Stimulated activated memory B cell treated with anti-CD40 and anti-IgM and Interleukin-4, amounts not matched to agents 10 μg/mL and 1 μg/mL and 100 μg/mL, for 72 hours (primary cell): ENCODE data around the gene ALPK3.
"Not testable (repeated sequence)": the region's sequence is repeated elsewhere in the genome, so short reads cannot be mapped to it uniquely, and the experiment has no call there.

ENCODE experiments used
- ATAC-seq: fragments of 150-1000 bp; cut with Tn5 transposase; 2 replicates; pipeline ENCODE4 v1.10.0; 2021
- H3K27ac Mint-ChIP-seq: one replicate; pipeline ENCODE4 v1.8.0; 2022; ENCODE audit warnings: mild to moderate bottlenecking, mixed read lengths
- H3K27me3 Mint-ChIP-seq: one replicate; pipeline ENCODE4 v1.8.0; 2022; ENCODE audit warnings: mixed read lengths
- H3K36me3 Mint-ChIP-seq: one replicate; pipeline ENCODE4 v1.8.0; 2022; ENCODE audit warnings: mixed read lengths
- H3K4me1 Mint-ChIP-seq: one replicate; pipeline ENCODE4 v1.8.0; 2022; ENCODE audit warnings: mixed read lengths
- H3K4me3 Mint-ChIP-seq: one replicate; pipeline ENCODE4 v1.8.0; 2022; ENCODE audit warnings: mild to moderate bottlenecking, moderate library complexity, mixed read lengths
- H3K9me3 Mint-ChIP-seq: one replicate; pipeline ENCODE4 v1.8.0; 2022; ENCODE audit warnings: mixed read lengths

The ALPK3 gene

DNA sequence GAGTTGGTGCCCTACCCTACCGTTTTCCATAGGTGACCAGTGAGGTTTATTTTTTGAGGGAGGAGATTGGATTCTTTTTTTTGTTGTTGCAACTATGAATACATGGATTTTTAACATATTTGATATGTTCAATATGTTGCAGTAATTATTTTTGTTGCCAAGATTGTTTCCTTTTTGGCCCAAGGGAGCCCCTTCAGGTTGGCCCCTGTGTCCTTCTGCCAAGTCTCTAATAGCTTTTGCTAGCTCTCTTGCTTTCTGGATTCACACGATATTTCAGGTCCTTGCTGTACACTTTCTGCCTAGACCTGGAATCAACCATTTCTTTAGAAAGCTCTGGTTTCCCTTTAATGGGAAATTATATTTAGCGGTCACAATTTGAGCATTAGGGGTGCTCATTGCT is 44.6 kb downstream of the ALPK3 start:
- H3K4me1 Mint-ChIP-seq = no peaks in the 10 kb centered on the region
- H3K27me3 Mint-ChIP-seq = no peaks in the 10 kb centered on the region
- H3K4me3 Mint-ChIP-seq = no peak overlapping the region
- no peak overlapping the region for H3K27ac Mint-ChIP-seq
- H3K36me3 Mint-ChIP-seq = no peaks in the 10 kb centered on the region
- no peaks in the 10 kb centered on the region for H3K9me3 Mint-ChIP-seq
- ATAC-seq = no peak

DNA sequence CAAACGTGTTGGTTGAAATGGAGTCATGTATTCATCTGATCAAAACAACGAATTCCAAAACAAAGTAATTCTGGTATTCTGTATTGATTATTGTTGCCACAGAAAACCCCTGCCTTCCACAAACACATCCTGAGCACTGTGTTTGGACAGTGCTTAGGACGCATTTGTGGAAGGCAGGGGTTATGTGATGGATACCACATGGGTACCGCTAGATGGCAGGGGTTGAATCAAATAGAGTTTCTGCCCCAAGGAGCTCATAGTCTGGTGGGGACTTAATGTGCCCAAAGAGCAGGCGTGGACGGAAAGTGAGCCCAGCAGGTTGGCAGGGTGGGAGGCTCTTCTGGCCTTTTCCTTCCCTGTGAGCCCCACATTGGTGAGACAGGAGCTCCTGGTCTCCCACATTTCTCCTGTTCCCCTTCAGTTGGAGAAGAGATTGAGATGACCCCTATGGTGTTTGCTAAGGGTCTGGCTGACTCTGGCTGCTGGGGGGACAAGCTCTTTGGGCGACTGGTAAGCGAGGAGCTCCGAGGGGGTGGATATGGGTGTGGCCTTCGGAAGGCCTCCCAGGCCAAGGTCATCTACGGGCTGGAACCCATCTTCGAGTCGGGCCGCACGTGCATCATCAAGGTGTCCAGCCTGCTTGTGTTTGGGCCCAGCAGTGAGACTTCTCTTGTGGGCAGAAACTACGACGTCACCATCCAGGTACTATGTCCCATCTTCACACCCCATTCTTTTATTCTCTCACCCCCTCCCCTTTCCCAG is 45.2 kb downstream of the ALPK3 start:
- no peaks in the 10 kb centered on the region for H3K9me3 Mint-ChIP-seq
- H3K4me3 Mint-ChIP-seq = no peak overlapping the region
- H3K36me3 Mint-ChIP-seq = no peaks in the 10 kb centered on the region
- H3K4me1 Mint-ChIP-seq = no peaks in the 10 kb centered on the region
- H3K27ac Mint-ChIP-seq = no peak overlapping the region
- ATAC-seq = no peak
- no peaks in the 10 kb centered on the region for H3K27me3 Mint-ChIP-seq

DNA sequence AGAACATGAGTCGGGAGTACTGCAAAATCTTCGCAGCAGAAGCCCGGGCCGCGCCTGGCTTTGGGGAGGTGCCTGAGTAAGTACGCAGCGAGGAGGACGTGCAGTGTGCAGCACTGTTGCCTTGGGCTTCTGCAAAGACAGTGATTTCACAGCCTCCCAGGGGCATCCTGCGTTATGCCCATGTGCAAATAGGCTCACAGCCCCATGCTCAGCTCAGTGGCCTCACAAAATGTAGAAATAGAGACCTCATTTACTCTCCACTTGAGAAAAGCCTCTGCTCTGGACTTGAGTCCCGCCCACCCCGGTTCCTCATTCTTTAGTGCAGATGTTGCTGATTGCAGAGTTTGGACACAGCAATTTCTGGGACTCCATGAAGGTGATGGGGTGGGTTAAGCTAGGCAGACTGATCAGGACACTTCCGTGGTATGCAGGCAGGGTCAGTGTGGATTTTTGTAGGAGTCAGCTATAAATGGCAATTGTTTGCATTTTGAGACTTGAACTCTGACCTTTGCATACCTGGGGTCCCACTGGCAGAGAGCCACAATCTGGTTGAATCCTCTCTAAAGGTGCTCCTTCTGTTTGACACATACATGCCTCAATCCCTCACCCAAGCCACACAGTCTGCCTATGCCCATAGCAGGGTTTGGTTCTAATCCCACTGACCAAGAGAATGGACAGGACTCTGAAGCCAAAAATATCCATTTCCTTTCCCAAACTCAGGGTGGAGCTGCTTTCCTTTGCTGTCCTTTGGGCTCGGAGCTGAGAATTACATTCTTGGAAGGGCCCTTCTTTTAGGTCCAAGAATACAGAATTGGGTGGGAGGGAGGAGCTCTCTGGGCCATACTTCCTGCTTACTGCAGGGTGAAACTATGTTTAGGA is 46.6 kb downstream of the ALPK3 start:
- Mint-ChIP-seq H3K36me3 (no peaks in the 10 kb centered on the region), H3K27ac (no peak overlapping the region), H3K4me1 (no peaks in the 10 kb centered on the region), H3K27me3 (no peaks in the 10 kb centered on the region), H3K9me3 (no peaks in the 10 kb centered on the region), H3K4me3 (no peak overlapping the region)
- ATAC-seq = no peak

DNA sequence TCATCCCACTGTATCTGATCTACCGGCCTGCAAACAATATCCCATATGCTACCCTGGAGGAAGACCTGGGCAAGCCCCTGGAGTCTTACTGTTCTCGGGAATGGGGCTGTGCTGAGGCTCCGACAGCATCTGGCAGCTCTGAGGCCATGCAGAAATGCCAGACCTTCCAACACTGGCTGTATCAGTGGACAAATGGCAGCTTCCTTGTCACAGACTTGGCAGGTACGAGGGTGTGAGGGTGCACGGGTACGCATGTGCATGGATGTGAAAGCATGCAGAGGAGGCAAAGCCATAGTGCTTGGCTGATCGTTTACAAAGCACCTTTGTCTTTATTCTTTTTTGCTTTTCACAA is 47.3 kb downstream of the ALPK3 start:
- no peak overlapping the region for H3K27ac Mint-ChIP-seq
- no peaks in the 10 kb centered on the region for H3K36me3 Mint-ChIP-seq

DNA sequence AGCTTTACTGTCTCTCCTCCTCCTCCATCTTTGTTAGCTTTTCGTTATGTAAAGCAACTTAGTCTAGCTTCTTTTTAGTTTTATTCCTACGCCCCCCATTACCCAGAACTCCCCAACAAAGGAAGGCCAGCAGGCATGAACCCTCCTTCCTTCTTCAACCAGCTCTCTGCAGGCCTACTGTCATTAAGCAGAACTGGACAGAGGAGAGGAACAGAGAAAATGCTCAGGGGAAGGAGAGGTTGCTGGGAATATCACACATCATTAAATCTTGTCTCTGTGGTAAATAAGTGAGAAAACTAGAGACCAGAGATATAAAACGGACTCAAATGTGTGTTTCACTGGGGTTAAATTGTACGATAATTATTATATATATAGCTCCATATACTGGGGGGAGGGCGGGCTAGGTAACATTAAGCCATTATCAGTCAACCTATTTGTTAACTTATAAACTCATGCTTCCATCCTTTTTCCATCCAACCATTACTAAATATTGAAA is 48.0 kb downstream of the ALPK3 start:
- H3K4me1 Mint-ChIP-seq = no peaks in the 10 kb centered on the region
- H3K27me3 Mint-ChIP-seq = no peaks in the 10 kb centered on the region
- no peak overlapping the region for H3K4me3 Mint-ChIP-seq
- no peak overlapping the region for H3K27ac Mint-ChIP-seq
- no peaks in the 10 kb centered on the region for H3K36me3 Mint-ChIP-seq
- no peaks in the 10 kb centered on the region for H3K9me3 Mint-ChIP-seq
- ATAC-seq = no peak

More for the DNA sequence above, 47.3 kb downstream of the ALPK3 start:
- Mint-ChIP-seq H3K4me1 (no peaks in the 10 kb centered on the region), H3K9me3 (no peaks in the 10 kb centered on the region), H3K27me3 (no peaks in the 10 kb centered on the region), H3K4me3 (no peak overlapping the region)
- no peak for ATAC-seq

DNA sequence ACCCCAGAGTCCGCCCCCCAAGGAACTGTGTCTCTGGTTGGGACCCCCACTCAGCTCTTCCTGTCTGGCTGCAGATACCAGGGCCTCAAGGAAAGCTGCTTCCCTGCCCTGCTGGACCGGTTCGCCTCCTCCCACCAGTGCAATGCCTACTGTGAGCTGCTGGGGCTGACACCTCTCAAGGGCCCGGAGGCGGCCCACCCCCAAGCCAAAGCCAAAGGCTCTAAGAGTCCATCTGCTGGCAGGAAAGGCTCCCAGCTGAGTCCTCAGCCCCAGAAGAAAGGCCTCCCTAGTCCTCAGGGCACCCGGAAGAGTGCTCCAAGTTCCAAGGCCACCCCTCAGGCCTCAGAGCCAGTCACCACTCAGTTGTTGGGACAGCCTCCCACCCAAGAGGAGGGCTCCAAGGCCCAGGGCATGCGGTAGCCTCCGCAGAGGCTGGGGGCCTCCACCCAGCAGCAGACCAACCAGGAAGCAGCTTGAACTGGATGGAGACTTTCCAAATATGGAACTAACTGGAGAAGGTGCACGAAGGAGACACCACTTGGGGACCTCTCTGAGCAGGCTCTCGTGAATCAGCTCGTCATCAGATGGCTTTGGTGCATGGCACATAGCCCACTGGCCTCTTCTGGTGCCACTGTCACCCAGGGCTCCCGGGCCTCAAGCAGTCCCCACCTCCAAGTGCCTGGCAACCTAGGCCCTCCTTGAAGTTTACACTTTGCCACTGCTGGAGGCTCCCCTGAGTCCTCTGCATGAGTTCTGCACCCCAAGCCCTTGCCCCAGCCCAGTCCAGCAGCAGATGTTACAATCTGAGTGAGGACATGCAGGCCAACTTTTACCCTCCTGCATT is 51.1 kb downstream of the ALPK3 start:
- Mint-ChIP-seq H3K4me3 (no peak overlapping the region), H3K36me3 (no peaks in the 10 kb centered on the region), H3K9me3 (no peaks in the 10 kb centered on the region), H3K4me1 (no peaks in the 10 kb centered on the region), H3K27ac (no peak overlapping the region), H3K27me3 (no peaks in the 10 kb centered on the region)
- ATAC-seq = no peak

DNA sequence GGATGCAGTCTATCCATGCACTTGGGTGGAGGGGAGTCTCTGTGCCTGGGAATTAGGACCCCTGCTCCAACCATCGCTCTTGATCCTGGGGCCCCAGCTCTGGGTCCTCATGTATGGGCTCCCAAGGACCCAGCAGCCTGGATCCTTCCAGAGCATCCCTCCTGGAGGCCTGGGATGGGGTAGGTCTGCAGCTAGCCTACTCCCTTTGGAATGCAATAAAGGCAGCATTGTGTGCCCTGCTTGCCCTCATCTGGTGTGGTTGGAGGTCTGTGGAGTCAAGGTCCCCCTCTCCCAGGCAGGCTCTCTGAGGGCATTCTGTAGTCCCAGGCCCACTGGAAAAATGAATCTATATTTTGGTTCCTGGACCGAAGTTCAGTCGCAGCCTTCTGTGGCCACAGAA is 52.4 kb downstream of the ALPK3 start:
- no peaks in the 10 kb centered on the region for H3K9me3 Mint-ChIP-seq
- H3K4me3 Mint-ChIP-seq = no peak overlapping the region
- no peaks in the 10 kb centered on the region for H3K4me1 Mint-ChIP-seq
- no peak for ATAC-seq
- no peak overlapping the region for H3K27ac Mint-ChIP-seq
- H3K27me3 Mint-ChIP-seq = no peaks in the 10 kb centered on the region
- H3K36me3 Mint-ChIP-seq = no peaks in the 10 kb centered on the region

DNA sequence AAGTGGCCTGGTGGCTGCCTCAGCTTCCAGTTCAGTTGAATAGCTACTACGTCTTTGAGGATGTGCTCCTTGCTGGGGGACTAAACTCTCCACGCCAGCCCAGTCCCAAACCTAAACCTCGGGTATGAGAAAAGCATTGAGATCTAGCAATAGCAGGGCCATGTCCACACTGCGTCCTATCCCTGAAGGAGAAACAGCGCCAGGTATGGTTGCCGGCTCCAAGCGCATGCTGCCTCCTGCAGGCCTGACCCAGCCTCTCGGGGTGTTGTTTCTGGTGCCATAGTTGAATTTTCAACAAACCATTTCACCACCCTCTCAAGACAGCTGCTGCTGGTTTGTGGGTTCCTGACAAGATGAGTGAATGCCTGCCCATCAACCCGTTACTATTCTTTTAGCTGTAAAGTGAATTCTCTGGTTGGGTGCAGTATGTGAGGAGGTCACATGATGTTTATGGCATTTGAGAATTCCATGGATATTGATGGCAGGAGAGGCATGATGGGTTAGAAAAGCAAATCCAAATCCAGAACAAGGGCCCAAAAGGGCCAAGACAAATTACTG is 54.4 kb downstream of the ALPK3 start:
- H3K9me3 Mint-ChIP-seq = no peaks in the 10 kb centered on the region

DNA sequence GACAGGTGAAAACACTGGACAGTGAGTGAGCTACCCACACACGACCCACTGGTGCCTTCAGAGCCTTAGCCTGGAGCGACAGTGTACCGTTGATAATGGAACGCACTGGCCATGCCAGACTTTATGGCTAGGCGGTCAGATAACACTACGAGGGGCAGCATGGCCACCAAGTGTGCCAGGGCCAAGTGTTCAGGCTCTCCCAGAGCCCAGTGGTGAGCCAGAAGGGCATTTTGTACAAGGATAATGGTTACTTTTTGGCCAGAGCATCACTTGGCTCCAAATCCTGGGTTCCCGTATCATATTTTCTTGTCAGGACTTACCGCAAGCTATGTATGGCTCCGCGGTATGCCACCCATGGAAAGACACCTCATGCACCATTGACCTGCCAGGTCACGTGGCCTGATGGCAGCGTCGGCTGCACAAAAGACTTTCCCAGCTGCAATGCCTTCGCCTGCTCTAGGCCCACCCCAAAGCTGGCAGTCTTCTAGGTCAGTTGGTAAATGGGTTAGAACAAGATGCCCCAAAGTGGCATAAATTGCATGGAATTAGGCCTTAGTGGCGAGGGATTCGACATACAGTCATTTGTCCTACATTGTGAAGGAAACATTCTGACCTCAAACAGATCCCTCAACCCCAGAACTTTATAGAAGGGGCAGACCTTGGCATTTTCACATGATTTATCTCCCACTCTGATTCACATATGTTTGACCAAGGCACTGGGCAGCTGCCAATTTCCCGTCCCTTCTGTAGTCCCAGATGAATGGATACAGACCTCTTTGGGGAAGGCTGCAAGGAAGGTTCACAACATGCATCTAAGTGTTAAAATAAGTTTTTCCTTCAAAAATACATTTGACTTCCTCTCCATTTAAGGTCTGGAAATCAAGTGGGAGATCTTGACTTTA is 55.1 kb downstream of the ALPK3 start:
- H3K9me3 Mint-ChIP-seq = no peaks in the 10 kb centered on the region
- H3K36me3 Mint-ChIP-seq = no peaks in the 10 kb centered on the region
- H3K4me3 Mint-ChIP-seq = no peak overlapping the region
- no peak overlapping the region for H3K27ac Mint-ChIP-seq
- no peak for ATAC-seq
- H3K4me1 Mint-ChIP-seq = no peaks in the 10 kb centered on the region
- H3K27me3 Mint-ChIP-seq = no peaks in the 10 kb centered on the region

More for the DNA sequence above, 54.4 kb downstream of the ALPK3 start:
- ATAC-seq = no peak
- no peaks in the 10 kb centered on the region for H3K36me3 Mint-ChIP-seq
- no peak overlapping the region for H3K4me3 Mint-ChIP-seq
- H3K27ac Mint-ChIP-seq = no peak overlapping the region
- H3K27me3 Mint-ChIP-seq = no peaks in the 10 kb centered on the region
- H3K4me1 Mint-ChIP-seq = no peaks in the 10 kb centered on the region

DNA sequence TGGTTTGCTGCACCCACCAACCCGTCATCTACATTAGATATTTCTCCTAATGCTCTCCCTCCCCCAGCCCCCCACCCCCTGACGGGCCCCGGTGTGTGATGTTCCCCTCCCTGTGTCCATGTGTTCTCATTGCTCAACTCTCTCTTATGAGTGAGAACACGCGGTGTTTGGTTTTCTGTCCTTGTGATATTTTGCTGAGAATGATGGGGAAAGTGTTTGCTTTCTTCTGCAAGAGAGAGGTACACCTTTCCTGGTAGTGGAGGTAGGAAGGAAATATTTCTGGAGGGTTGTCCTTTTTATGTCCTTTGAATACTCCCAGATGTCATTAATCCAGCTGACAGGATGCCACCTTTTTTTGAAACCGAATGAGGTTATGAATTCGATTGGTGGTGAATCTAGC is 56.8 kb downstream of the ALPK3 start:
- ATAC-seq = no peak
- no peaks in the 10 kb centered on the region for H3K9me3 Mint-ChIP-seq
- no peaks in the 10 kb centered on the region for H3K36me3 Mint-ChIP-seq
- H3K27ac Mint-ChIP-seq = no peak overlapping the region
- H3K4me3 Mint-ChIP-seq = no peak overlapping the region
- no peaks in the 10 kb centered on the region for H3K27me3 Mint-ChIP-seq
- H3K4me1 Mint-ChIP-seq = no peaks in the 10 kb centered on the region

DNA sequence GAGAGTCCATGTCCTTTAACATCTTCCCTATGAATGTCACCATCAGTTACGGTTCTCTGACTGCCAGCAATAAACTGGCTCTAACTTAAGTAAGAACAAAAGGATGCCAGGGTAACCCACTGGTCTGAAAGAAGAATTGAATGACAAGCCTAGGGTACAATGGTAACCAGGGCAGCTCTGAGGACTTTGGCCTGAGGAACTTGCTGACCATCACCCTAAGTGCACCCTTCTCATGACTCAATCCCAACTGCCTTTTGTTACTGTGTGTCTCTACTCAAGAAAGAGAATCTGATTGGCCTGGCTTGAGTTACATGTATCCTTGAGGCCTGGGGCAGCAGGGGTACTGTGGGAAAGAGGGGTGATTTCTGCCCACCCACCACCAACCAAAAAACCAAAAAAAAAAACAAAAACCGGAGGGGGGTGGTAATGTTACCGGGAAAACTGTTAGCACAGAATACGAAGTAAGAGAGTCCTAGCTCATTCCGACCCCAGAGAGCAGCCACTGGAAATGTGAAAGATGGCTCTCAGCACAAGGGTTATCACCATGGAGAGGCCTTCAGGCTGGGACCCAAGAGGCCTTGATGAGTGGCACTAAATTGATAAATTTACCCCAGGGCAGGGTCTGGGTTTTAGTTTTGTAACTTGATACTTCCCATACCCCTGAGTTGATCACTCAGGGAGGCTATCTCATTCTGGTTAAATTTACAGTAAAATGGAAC is 58.0 kb downstream of the ALPK3 start:
- H3K36me3 Mint-ChIP-seq = no peaks in the 10 kb centered on the region
- no peaks in the 10 kb centered on the region for H3K4me1 Mint-ChIP-seq
- H3K9me3 Mint-ChIP-seq = no peaks in the 10 kb centered on the region
- no peaks in the 10 kb centered on the region for H3K27me3 Mint-ChIP-seq
- no peak overlapping the region for H3K27ac Mint-ChIP-seq
- no peak overlapping the region for H3K4me3 Mint-ChIP-seq
- no peak for ATAC-seq

DNA sequence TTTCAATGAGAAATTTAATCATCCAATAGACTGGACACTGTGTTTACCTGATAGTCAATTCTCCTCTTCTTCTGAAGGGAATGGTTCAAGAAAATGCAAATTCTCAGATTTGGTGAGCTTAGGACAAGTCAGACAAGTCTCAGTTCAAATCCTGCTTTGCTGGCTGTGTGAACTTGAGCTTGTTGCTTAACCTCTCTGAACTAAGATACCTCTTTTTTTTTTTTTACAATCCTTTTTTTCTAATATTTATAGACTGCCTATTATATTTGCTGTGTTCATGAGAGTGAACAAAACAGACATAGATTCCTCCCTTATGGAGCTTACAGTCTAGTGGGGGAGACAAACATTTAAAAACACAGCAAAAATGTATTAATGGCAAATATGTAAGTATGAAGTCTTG is 59.1 kb downstream of the ALPK3 start:
- Mint-ChIP-seq H3K27ac (no peak overlapping the region), H3K4me1 (no peaks in the 10 kb centered on the region), H3K27me3 (no peaks in the 10 kb centered on the region), H3K4me3 (no peak overlapping the region), H3K36me3 (no peaks in the 10 kb centered on the region), H3K9me3 (no peaks in the 10 kb centered on the region)
- no peak for ATAC-seq

DNA sequence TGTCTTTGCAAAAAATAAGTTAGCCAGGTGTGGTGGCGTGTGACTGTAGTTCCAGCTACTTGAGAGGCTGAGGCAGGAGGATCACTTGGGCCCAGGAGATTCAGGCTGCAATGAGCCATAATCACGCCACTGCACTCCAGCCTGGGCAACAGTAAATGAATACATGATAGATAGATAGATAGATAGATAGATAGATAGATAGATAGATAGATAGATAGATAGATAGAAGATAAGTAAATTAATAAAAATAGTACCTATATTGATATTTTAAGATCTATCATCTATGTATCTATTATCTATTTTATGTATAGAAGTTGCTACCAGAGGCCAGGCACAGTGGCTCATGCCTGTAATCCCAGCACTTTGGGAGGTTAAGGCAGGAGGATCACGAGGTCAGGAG is 60.5 kb downstream of the ALPK3 start:
- not testable (repeated sequence) for H3K27me3 Mint-ChIP-seq, H3K36me3 Mint-ChIP-seq, H3K27ac Mint-ChIP-seq, H3K4me1 Mint-ChIP-seq, ATAC-seq, H3K9me3 Mint-ChIP-seq, H3K4me3 Mint-ChIP-seq

DNA sequence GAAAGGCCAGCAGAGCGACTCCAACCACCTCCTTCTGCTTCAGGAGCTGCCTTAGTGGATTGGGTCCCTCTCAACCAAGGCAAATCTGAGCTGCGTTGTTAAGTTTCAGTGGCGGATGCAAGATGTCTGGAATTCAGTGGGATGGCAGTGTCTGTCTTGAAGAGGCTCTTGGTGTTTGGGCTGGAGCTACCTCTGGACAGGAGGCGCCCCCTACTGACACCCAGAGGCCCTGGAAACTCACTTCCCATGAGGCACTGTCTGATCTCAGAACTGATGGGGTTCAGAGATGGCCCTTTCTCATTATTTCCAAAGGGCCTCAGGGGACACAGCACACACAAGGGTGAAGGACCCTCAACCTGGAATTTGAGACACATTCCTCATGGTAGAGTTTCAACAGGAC is 61.3 kb downstream of the ALPK3 start:
- no peaks in the 10 kb centered on the region for H3K27me3 Mint-ChIP-seq
- no peaks in the 10 kb centered on the region for H3K9me3 Mint-ChIP-seq
- H3K4me3 Mint-ChIP-seq = no peak overlapping the region
- H3K36me3 Mint-ChIP-seq = no peaks in the 10 kb centered on the region
- H3K4me1 Mint-ChIP-seq = no peaks in the 10 kb centered on the region
- peak; percentile 62 for ATAC-seq
- no peak overlapping the region for H3K27ac Mint-ChIP-seq
